Hepatocyte (in vitro differentiated cells): ENCODE results near the gene MRPL27. TPM values are rescaled to one million over a fixed set of nuclear protein-coding genes. Genes with fewer than 3 reads are reported as not detected.
"Not testable (repeated sequence)": the region's sequence is repeated elsewhere in the genome, so short reads cannot be mapped to it uniquely, and the experiment has no call there.

ENCODE experiments used
- DNase-seq: peaks from one replicate; pipeline ENCODE4 v3.0.0-alpha.2; 2016; ENCODE audit warnings: low spot score
- H2AFZ ChIP-seq: fragments of 200-600 bp; sonication (generic); 2 replicates; pipeline ENCODE4 v1.6.0; 2016; ENCODE audit warnings: antibody characterized with exemption, mild to moderate bottlenecking
- H3K27ac ChIP-seq: fragments of 200-600 bp; sonication (generic); 2 replicates; pipeline ENCODE4 v1.5.1; 2016; ENCODE audit warnings: mild to moderate bottlenecking
- H3K27me3 ChIP-seq: fragments of 200-600 bp; sonication (generic); 2 replicates; pipeline ENCODE4 v1.6.1; 2016
- H3K36me3 ChIP-seq: fragments of 200-600 bp; sonication (generic); replicated peaks from 2 replicates; pipeline ENCODE4 v1.5.1; 2016; ENCODE audit warnings: low read depth; ENCODE audit not compliant: insufficient read depth
- H3K4me1 ChIP-seq: fragments of 200-600 bp; sonication (generic); 2 replicates; pipeline ENCODE4 v1.5.1; 2016; ENCODE audit warnings: mild to moderate bottlenecking, moderate library complexity; ENCODE audit not compliant: insufficient read depth
- H3K4me2 ChIP-seq: fragments of 200-600 bp; sonication (generic); 2 replicates; pipeline ENCODE4 v1.6.0; 2016
- H3K4me3 ChIP-seq: fragments of 200-600 bp; sonication (generic); 2 replicates; pipeline ENCODE4 v1.5.1; 2016; ENCODE audit warnings: mild to moderate bottlenecking
- H3K79me2 ChIP-seq: fragments of 200-600 bp; sonication (generic); 2 replicates; pipeline ENCODE4 v1.6.0; 2017; ENCODE audit warnings: mild to moderate bottlenecking
- H3K9me2 ChIP-seq: fragments of 200-600 bp; sonication (generic); replicated peaks from 2 replicates; pipeline ENCODE4 v1.6.0; 2017; ENCODE audit warnings: mild to moderate bottlenecking; ENCODE audit not compliant: insufficient read depth
- H3K9me3 ChIP-seq: fragments of 200-600 bp; sonication (generic); 2 replicates; pipeline ENCODE4 v1.5.1; 2016; ENCODE audit warnings: low read depth, mild to moderate bottlenecking
- H4K20me1 ChIP-seq: fragments of 200-600 bp; sonication (generic); 2 replicates; pipeline ENCODE4 v1.6.0; 2016; ENCODE audit warnings: mild to moderate bottlenecking; ENCODE audit not compliant: insufficient read depth, poor library complexity, severe bottlenecking
- EZH2 ChIP-seq: fragments of 200-600 bp; sonication (generic); IDR thresholded peaks from 2 replicates; pipeline ENCODE4 v1.6.1; 2016; ENCODE audit warnings: antibody characterized with exemption, mild to moderate bottlenecking, borderline replicate concordance
- EZH2phosphoT487 ChIP-seq: fragments of 200-600 bp; sonication (generic); IDR thresholded peaks from one replicate; pipeline ENCODE4 v1.6.1; 2018; ENCODE audit warnings: antibody characterized with exemption, mild to moderate bottlenecking, low read depth, moderate library complexity; ENCODE audit not compliant: unreplicated experiment, severe bottlenecking
- whole genome bisulfite sequencing: methylation state at CpG from one replicate; pipeline ENCODE4 v1.1.6; 2016; ENCODE audit warnings: low lambda C conversion rate; ENCODE audit errors: missing lambda C conversion rate; 5-methylcytosine and 5-hydroxymethylcytosine counted together
- polyA plus RNA-seq: library from polyadenylated mRNA; unstranded; fragments of >200 nt; fragmentation: Nextera tagmentation; extraction: Ambion mirVana; gene quantifications from 2 replicates; pipeline ENCODE4 v1.2.1, GENCODE V29; 2016
- total RNA-seq: library from RNA; depleted of rRNA; stranded (reverse); fragments of >200 nt; gene quantifications from 2 replicates; pipeline ENCODE4 v1.2.3, GENCODE V29; 2014
- TF ChIP-seq, protein P1 (sequence below): fragments of 200-600 bp; sonication (generic); IDR thresholded peaks from 2 replicates; pipeline ENCODE4 v1.5.1; 2016; ENCODE audit warnings: antibody characterized with exemption, mild to moderate bottlenecking; ENCODE audit not compliant: poor library complexity

MRPL27 gene
- total and polyA plus RNA-seq, 2 experiments from 2014 or later: 83.0 to 139 TPM

DNA sequence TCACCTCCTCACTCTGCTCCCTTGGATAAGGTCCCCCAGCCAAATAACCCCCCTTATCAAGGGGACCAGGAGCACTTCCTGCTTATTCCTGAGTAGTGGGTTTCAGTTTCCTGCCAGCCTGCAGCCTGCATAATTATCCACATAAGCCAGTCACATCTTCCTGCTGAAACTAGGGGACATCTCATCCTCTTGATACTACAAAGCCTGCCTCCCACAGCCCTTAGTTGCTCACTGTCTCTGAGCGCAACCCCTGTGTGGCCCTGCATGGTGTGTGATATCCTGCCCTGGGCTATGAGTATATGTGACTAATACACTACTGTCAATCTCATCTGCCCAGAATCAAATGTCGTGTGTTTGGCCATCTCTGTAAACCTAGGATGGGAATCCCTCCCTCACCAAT is 35.0 kb downstream of the MRPL27 start:
- Histone ChIP-seq H3K79me2 (no peaks in the 10 kb centered on the region), H3K9me3 (no peaks in the 10 kb centered on the region), H3K9me2 (no peaks in the 10 kb centered on the region), H3K4me1 (no peaks in the 10 kb centered on the region), H3K4me2 (no peak overlapping the region), H3K27me3 (no peaks in the 10 kb centered on the region), H4K20me1 (no peaks in the 10 kb centered on the region), H3K36me3 (no peaks in the 10 kb centered on the region), H3K27ac (no peak overlapping the region), H3K4me3 (no peak overlapping the region), H2AFZ (no peak overlapping the region)
- DNase-seq: no peak
- TF ChIP-seq EZH2 (no peak), EZH2phosphoT487 (no peak)
- TF ChIP-seq, protein P1, sequence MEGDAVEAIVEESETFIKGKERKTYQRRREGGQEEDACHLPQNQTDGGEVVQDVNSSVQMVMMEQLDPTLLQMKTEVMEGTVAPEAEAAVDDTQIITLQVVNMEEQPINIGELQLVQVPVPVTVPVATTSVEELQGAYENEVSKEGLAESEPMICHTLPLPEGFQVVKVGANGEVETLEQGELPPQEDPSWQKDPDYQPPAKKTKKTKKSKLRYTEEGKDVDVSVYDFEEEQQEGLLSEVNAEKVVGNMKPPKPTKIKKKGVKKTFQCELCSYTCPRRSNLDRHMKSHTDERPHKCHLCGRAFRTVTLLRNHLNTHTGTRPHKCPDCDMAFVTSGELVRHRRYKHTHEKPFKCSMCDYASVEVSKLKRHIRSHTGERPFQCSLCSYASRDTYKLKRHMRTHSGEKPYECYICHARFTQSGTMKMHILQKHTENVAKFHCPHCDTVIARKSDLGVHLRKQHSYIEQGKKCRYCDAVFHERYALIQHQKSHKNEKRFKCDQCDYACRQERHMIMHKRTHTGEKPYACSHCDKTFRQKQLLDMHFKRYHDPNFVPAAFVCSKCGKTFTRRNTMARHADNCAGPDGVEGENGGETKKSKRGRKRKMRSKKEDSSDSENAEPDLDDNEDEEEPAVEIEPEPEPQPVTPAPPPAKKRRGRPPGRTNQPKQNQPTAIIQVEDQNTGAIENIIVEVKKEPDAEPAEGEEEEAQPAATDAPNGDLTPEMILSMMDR: no peak
- WGBS: 89% methylated on average over 2 of the region's 2 CpGs

DNA sequence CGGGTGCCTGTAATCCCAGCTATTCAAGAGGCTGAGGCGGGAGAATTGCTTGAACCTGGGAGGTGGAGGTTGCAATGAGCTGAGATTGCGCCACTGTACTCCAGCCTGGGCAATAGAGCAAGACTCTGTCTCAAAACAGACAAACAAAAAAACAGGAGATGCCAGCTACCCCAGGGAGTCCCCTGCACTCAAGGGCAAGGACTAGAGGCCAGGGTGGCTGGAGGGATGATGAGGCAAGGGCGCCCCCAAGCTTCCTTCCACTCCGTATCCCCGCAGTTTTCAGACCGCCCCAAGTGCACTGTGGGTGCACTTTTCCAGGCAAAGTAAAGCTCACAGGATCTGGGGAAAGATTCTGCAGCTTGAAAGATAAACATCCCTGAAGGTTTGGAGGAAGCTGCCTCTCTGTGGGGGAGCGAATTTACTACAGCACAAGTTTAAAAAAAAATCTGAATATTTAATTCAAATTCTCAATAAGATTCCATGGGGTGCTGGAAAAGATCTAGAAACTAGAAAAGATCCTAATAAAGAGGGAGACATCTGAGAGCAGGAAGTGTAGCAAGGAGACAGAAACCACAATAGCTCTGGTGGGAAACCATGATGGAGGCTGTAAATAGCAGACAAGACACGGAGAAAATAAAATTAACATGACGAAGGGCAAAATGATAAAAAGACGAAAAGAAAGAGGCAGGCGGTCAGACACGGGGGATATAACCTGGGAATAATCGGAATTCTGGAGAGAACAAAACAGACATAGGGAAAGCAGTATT is 39.5 kb downstream of the MRPL27 start:
- not testable (repeated sequence) for H3K36me3 ChIP-seq, H3K4me1 ChIP-seq, H2AFZ ChIP-seq, H3K4me3 ChIP-seq, H3K9me2 ChIP-seq, H3K27ac ChIP-seq, H3K4me2 ChIP-seq, H3K79me2 ChIP-seq, DNase-seq, H3K27me3 ChIP-seq, H4K20me1 ChIP-seq, H3K9me3 ChIP-seq
- TF ChIP-seq, protein P1: peak; percentile 4
- 72% methylated on average over 14 of the region's 14 CpGs for WGBS

DNA sequence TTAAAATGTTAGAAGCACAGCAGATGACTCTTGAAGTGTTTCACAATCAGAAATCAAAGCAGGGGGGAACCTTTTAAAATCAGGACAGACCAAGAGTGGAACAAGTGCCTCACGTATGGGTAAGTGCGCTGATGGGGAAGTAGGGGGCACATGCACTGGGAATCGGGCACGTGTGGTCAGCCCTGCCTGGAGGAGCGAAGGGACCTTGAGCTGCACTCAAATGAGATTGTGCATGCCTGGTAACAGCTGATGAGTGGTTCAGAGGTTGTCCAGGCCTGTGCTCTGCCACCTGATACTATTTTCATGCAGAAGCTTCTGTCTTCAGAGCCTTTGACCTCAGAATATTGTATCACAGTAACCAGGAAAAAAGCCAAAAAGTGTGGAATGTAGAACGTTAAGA is 40.8 kb downstream of the MRPL27 start:
- Histone ChIP-seq H3K79me2 (no peaks in the 10 kb centered on the region), H3K4me2 (no peak overlapping the region), H3K4me1 (no peaks in the 10 kb centered on the region), H3K9me2 (no peaks in the 10 kb centered on the region), H3K4me3 (no peak overlapping the region), H4K20me1 (no peaks in the 10 kb centered on the region), H3K36me3 (no peaks in the 10 kb centered on the region), H3K27ac (no peak overlapping the region), H3K27me3 (no peaks in the 10 kb centered on the region), H2AFZ (no peak overlapping the region), H3K9me3 (no peaks in the 10 kb centered on the region)
- no peak for DNase-seq
- 80% methylated on average over 6 of the region's 6 CpGs for WGBS
- TF ChIP-seq, protein P1: no peak
- no peak for TF ChIP-seq EZH2phosphoT487
- no peak for TF ChIP-seq EZH2
